GM21526 (cell line): Measurements from ENCODE around the gene PLEKHG2.

ENCODE experiments used
- ATAC-seq: cut with Tn5 transposase; IDR thresholded peaks from one replicate; pipeline ENCODE4 v1.9.1; 2021; ENCODE audit warnings: moderate library complexity; ENCODE audit not compliant: unreplicated experiment, low FRiP score

Gene PLEKHG2

GRCh38 chr19:39385629-39386411 lies 26.6 kb upstream of the PLEKHG2 start:
- no peak for ATAC-seq

- ATAC-seq, result no peak
Observed at GRCh38 chr19:39386557-39386956, 25.9 kb upstream of the PLEKHG2 start.

- ATAC-seq, result no peak
Observed at GRCh38 chr19:39388657-39389056, 23.8 kb upstream of the PLEKHG2 start.

GRCh38 chr19:39389631-39390414 lies 22.6 kb upstream of the PLEKHG2 start:
- ATAC-seq, result no peak

GRCh38 chr19:39390451-39390750 lies 22.1 kb upstream of the PLEKHG2 start:
- ATAC-seq, result no peak

DNA sequence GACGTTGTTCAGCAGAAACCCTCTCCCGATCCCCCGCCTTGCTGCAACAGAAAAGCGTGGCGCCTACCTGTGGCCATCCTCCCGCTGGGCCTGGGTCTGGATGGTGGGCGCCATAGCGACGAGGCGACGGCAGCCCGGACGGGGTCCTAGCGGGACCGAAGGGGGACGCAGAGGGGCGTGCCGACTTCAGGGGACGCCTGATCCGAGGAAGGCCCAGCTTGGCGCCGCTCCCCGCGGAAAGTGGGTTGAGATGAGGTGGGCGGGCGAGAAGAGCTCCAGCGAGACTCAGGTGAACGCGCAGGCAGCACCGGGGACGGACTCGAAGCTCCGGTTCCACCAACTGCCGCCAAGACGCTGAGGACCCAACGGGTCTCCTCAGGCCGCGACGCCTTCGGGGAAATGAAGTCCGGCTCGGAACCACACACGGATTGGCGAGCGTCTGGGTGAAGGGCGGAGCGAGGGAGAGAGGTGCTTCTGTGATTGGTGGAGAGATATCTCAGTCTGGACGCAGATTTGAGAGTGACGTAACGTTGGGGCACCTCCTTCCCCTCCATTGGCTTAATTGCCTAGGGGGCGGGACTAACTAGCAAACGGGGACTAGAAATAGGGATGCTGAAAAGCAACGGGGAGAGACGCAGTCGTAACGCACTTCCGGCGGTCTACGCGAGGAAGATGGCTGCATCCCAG lies 21.6 kb upstream of the PLEKHG2 start, which contains the start of the genes MED29 and PAF1:
Gene MED29 (plus strand): TSS at position 628 of the 687 bp plus-strand sequence. CDS start 45 bp downstream, at position 673.
Gene PAF1 (minus strand): TSS at position 356 of the 687 bp plus-strand sequence. CDS start 242 bp downstream, at position 114.
- ATAC-seq, result peak; percentile 82

GRCh38 chr19:39397360-39398296 lies 14.8 kb upstream of the PLEKHG2 start:
- ATAC-seq, result peak; percentile 36

- no peak for ATAC-seq
Observed at GRCh38 chr19:39398297-39398864, 14.1 kb upstream of the PLEKHG2 start.

- ATAC-seq, result no peak
Observed at GRCh38 chr19:39399668-39400050, 12.8 kb upstream of the PLEKHG2 start.

DNA sequence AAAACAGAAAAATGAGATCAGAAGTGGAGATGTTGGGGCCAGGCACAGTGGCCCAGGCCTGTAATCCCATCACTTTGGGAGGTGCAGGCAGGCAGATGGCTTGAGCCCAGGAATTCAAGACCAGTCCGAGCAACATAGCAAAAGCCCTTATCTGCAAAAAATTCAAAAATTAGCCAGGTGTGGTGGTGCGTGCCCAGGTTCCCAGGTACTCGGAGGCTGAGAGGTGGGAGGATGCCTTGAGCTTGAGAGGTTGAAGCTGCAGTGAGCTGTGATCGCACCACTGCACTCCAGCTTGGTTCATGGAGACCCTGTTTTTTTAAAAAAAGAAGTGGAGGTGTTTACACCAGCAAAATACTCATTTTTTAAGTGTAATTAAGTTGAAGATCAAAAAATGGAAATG lies 12.4 kb upstream of the PLEKHG2 start:
- no peak for ATAC-seq

DNA sequence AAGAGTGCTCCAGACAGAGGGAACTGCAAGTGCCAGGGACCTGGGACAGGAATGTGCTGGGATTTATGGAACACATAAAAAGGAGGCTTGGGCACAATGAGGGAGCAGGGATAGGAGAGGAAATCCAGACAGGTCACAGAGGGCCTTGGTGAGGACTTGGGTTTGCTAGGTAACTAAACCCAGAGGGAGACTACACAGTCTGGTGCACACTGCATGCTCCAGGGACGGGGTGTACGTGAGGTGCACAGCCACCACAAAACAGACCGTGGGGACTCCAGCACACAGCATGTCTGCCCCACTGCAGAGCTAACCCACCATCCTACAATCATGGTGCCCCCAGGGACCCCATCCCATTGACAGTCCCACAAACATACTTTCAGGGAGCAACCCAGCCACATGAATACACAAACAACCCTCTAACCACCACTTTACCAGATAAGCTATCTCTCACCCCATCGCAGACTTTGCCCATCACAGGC lies 11.4 kb upstream of the PLEKHG2 start:
- ATAC-seq, result no peak

DNA sequence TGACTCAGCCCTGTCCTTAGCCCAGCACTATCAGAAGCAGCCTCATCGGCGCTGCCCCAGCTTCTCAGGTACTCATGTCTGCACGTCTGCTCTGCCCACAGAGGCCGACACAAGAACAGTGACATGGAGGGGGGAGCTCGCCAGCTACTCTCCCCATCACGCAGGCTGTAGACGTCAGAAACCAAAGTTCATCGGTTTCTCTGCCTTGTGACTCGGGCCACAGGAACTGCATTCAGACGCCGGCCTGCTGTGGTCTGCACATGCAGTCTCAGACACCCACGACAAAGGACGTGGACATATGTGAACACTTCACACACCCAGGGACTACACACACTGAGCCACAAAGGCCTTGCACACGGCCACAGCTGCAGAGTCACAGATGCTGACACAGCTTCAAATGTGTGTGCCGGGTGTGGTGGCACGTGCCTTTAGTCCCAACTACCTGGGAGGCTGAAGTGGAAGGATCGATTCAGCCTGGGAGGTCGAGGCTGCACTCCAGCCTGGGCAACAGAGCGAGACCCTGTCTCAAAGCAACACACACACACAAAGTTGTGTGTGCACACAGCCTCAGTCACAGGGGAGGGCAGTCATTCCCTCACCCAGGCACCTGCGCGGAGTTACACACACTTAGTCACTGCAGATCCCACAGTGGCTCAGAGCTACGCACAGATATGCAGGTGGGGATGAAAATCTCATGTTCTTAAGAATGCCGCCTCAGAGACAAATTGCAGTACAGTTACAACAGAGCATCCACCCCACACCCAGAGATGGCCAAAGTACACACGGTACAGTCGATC lies 10.7 kb upstream of the PLEKHG2 start:
- ATAC-seq, result no peak

GRCh38 chr19:39402346-39403300 lies 9.8 kb upstream of the PLEKHG2 start:
- ATAC-seq, result peak; percentile 22

GRCh38 chr19:39403331-39404312 lies 8.8 kb upstream of the PLEKHG2 start:
- no peak for ATAC-seq

DNA sequence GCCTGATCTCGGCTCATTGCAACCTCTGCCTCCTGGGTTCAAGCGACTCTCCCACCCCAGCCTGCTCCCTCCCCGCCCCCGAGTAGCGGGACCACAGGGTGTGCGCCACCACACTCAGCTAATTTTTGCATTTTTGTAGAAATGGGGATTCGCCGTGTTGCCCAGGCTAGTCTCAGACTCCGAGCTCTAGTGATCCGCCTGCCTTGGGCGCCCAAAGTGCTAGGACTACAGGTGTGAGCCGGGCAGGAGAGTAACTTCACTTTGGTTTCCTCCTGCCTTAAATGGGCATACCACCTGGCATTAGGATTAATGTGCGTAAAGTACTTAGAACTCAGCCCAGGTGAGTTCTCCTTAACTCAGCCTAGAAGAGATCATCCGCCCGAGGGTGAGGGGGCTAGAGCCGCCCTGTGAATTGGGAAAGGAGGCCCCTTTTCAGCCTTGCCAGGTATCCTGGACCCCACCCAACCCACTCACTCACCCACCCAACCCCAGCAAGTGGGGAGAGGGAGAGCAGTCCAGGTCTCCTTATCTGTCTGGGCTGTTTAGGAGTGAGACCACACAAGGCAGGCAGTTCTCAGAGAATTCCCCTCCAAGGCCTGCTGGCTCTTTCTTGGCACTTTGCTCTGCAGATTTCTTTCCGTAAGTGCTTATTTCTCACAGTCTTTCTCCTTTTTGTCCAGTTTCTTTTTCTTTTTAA lies 7.1 kb upstream of the PLEKHG2 start:
- ATAC-seq, result no peak
